K562 (cell line): ENCODE results near the gene NT5C2. TPM values are rescaled to one million over a fixed set of nuclear protein-coding genes. Genes with fewer than 3 reads are reported as not detected.
A peak's percentile ranks its signal among the peaks of the same experiment; 100 is the strongest.

Source experiments
- ASH1L ChIP-seq: fragments of 450-650 bp; IDR thresholded peaks from 2 replicates; pipeline ENCODE4 v1.6.1; 2018; ENCODE audit warnings: borderline replicate concordance, mild to moderate bottlenecking, low read depth; ENCODE audit not compliant: partially characterized antibody
- C11orf30 ChIP-seq: fragments of 450-650 bp; IDR thresholded peaks from 2 replicates; pipeline ENCODE4 v1.6.1; 2016; ENCODE audit warnings: low read depth, mild to moderate bottlenecking
- CBFB ChIP-seq: sonication (generic); formaldehyde crosslinking; IDR thresholded peaks from 2 replicates; pipeline ENCODE4 v1.4.0; 2020; ENCODE audit warnings: mild to moderate bottlenecking, missing genetic modification reagents
- DDX20 ChIP-seq: fragments of 450-650 bp; IDR thresholded peaks from 2 replicates; pipeline ENCODE4 v1.6.1; 2016; ENCODE audit warnings: missing genetic modification characterization, low read depth, mild to moderate bottlenecking, missing compliant biosample characterization, moderate library complexity
- EWSR1 ChIP-seq: fragments of 450-650 bp; IDR thresholded peaks from 2 replicates; pipeline ENCODE4 v1.6.1; 2018; ENCODE audit warnings: borderline replicate concordance, mild to moderate bottlenecking, low read depth, moderate library complexity; ENCODE audit not compliant: partially characterized antibody
- GABPB2 ChIP-seq: fragments of 250-450 bp; sonication (Bioruptor Pico); conservative IDR thresholded peaks from 2 replicates; pipeline ENCODE4 v1.5.1; 2021; ENCODE audit warnings: mild to moderate bottlenecking
- GTF3C2 ChIP-seq: IDR thresholded peaks from 3 replicates; pipeline ENCODE4 v1.6.1; 2011; ENCODE audit warnings: borderline replicate concordance, mild to moderate bottlenecking, moderate library complexity; ENCODE audit not compliant: insufficient read length; ENCODE audit errors: extremely low read depth
- HMGN3 ChIP-seq: IDR thresholded peaks from 2 replicates; pipeline ENCODE4 v1.6.1; 2011; ENCODE audit warnings: borderline replicate concordance, low read depth, mild to moderate bottlenecking, mixed read lengths, low read length; ENCODE audit not compliant: insufficient read length; ENCODE audit errors: extremely low read depth
- JUNB ChIP-seq: fragments of 450-650 bp; formaldehyde crosslinking; conservative IDR thresholded peaks from 2 replicates; pipeline ENCODE4 v1.4.0; 2020; ENCODE audit warnings: mild to moderate bottlenecking
- KAT7 ChIP-seq: sonication (generic); formaldehyde crosslinking; IDR thresholded peaks from 2 replicates; pipeline ENCODE4 v1.8.0; 2022; ENCODE audit warnings: missing genetic modification reagents, mild to moderate bottlenecking, borderline replicate concordance
- MYBL2 ChIP-seq, 2 experiments: fragments of 450-650 bp in 1 of 2; sonication (generic) in 1 of 2; formaldehyde crosslinking in 1 of 2; IDR thresholded peaks; 2 replicates each; pipeline versions ENCODE4 v1.6.1 to v1.8.1; 2017 to 2022; ENCODE audit warnings: borderline replicate concordance in 1 of 2, inconsistent platforms in 1 of 2, low read depth in 1 of 2, mild to moderate bottlenecking in 1 of 2, missing genetic modification reagents in 1 of 2, moderate library complexity in 1 of 2
- NFE2L1 ChIP-seq: fragments of 450-650 bp; IDR thresholded peaks from 2 replicates; pipeline ENCODE4 v1.6.1; 2016; ENCODE audit warnings: missing genetic modification characterization, low read depth, mild to moderate bottlenecking, missing compliant biosample characterization, moderate library complexity, borderline replicate concordance
- PHF20 ChIP-seq: fragments of 450-650 bp; IDR thresholded peaks from 2 replicates; pipeline ENCODE4 v1.6.1; 2018; ENCODE audit not compliant: partially characterized antibody
- POLR2AphosphoS5 ChIP-seq: IDR thresholded peaks from 2 replicates; pipeline ENCODE4 v1.6.1; 2011; ENCODE audit warnings: mild to moderate bottlenecking, low read depth, low read length, moderate library complexity; ENCODE audit not compliant: control insufficient read depth, insufficient read depth
- PRPF4 ChIP-seq: fragments of 200-400 bp; formaldehyde crosslinking; IDR thresholded peaks from one replicate; pipeline ENCODE4 v1.6.1; 2017; ENCODE audit warnings: low read length, low read depth, mild to moderate bottlenecking; ENCODE audit not compliant: insufficient read depth, poor library complexity, severe bottlenecking
- SMARCB1 ChIP-seq: IDR thresholded peaks from 2 replicates; pipeline ENCODE4 v1.6.1; 2011; ENCODE audit warnings: improper control_type of control experiment, low read depth; ENCODE audit not compliant: insufficient read length
- STAT5B ChIP-seq: fragments of 250-450 bp; sonication (Bioruptor Pico); IDR thresholded peaks from 2 replicates; pipeline ENCODE4 v1.8.0; 2021; ENCODE audit warnings: mild to moderate bottlenecking, inconsistent platforms
- U2AF1 ChIP-seq: fragments of 200-400 bp; formaldehyde crosslinking; optimal IDR thresholded peaks from 2 replicates; pipeline ENCODE3; 2017; ENCODE audit warnings: mild to moderate bottlenecking, low read depth, low read length, moderate library complexity
- ZKSCAN1 ChIP-seq: fragments of 150-350 bp; IDR thresholded peaks from 2 replicates; pipeline ENCODE4 v1.6.1; 2016; ENCODE audit warnings: low read depth, low read length
- ZNF121 ChIP-seq: sonication (generic); formaldehyde crosslinking; conservative IDR thresholded peaks from 2 replicates; pipeline ENCODE4 v1.8.0; 2022; ENCODE audit warnings: missing genetic modification reagents
- ZNF280B ChIP-seq: fragments of 250-450 bp; sonication (Bioruptor Pico); IDR thresholded peaks from 2 replicates; pipeline ENCODE4 v1.5.1; 2021; ENCODE audit warnings: mild to moderate bottlenecking
- ZNF449 ChIP-seq: fragments of 250-450 bp; sonication (Bioruptor Pico); IDR thresholded peaks from 2 replicates; pipeline ENCODE4 v1.8.0; 2022; ENCODE audit warnings: moderate library complexity, mild to moderate bottlenecking, inconsistent platforms
- ZNF778 ChIP-seq: fragments of 450-650 bp; formaldehyde crosslinking; IDR thresholded peaks from 2 replicates; pipeline ENCODE4 v1.4.0; 2020; ENCODE audit warnings: mild to moderate bottlenecking, moderate library complexity
- polyA plus RNA-seq, 8 experiments: library from polyadenylated mRNA; depleted of rRNA in 4 of 8; stranded (reverse) in 5 of 8; unstranded in 3 of 8; fragments of >200 nt; fragmentation: Nextera tagmentation in 2 of 8; fragmentation: Illumina TruSeq in 1 of 8; extraction: Ambion mirVana in 2 of 8; extraction: Trizol in 1 of 8; gene quantifications; 2 replicates each; pipeline versions ENCODE4 v1.2.1 to v1.2.3, GENCODE V29; 2011 to 2014; ENCODE audit warnings: inconsistent platforms in 1 of 8, missing spikeins in 1 of 8
- total RNA-seq, 7 experiments: library from RNA; depleted of rRNA in 6 of 7; stranded (reverse); fragments of >200 nt in 6 of 7; fragmentation: Illumina TruSeq in 2 of 7; extraction: Trizol in 2 of 7; gene quantifications; 2 replicates each; pipeline versions ENCODE4 v1.2.1 to v1.2.3, GENCODE V29; 2011 to 2021; ENCODE audit warnings: low replicate concordance in 1 of 7

NT5C2 gene
- total and polyA plus RNA-seq, 9 of the 15 experiments (the other 6 are each of a cell fraction or from before 2014, with no cell fraction given), result 11.3 to 45.2 (median 27.7) TPM

GRCh38 chr10:103197174-103197573 lies 4.1 kb upstream of the NT5C2 start (continued):
- TF ChIP-seq PRPF4 (no peak), KAT7 (no peak), ZNF449 (no peak), PHF20 (no peak), U2AF1 (no peak), JUNB (CRISPR knock-in tag) (0 out of 2 replicates have a peak, but pooled peaks have one; percentile 26), SMARCB1 (no peak), GTF3C2 (no peak), GABPB2 (CRISPR knock-in tag) (no peak), ZNF121 (no peak), EWSR1 (no peak), HMGN3 (no peak), ZNF280B (no peak), ZNF778 (CRISPR knock-in tag) (no peak), CBFB (CRISPR knock-in tag) (no peak), ASH1L (no peak), POLR2AphosphoS5 (peak; percentile 39; the same call in 1 of the 2 replicates), MYBL2 (IDR thresholded peaks at IDR 0.05; ENCODE audit: low read depth) (no peak), MYBL2 (CRISPR knock-in tag; IDR thresholded peaks at IDR 0.05; ENCODE audit: borderline replicate concordance) (no peak), C11orf30 (peak; percentile 74), DDX20 (tag) (peak; percentile 15; the same call in 1 of the 2 replicates), NFE2L1 (tag) (no peak), ZKSCAN1 (peak; percentile 99), STAT5B (CRISPR knock-in tag) (no peak)
